Measurements from ENCODE around the gene ABHD2. TPM values are rescaled to one million over a fixed set of nuclear protein-coding genes. Genes with fewer than 3 reads are reported as not detected.
A peak's percentile ranks its signal among the peaks of the same experiment; 100 is the strongest.
"Not testable (repeated sequence)": the region's sequence is repeated elsewhere in the genome, so short reads cannot be mapped to it uniquely, and the experiment has no call there.

ABHD2 gene
- total RNA-seq, 1 donor from 2014 or later = 53.1 TPM

DNA sequence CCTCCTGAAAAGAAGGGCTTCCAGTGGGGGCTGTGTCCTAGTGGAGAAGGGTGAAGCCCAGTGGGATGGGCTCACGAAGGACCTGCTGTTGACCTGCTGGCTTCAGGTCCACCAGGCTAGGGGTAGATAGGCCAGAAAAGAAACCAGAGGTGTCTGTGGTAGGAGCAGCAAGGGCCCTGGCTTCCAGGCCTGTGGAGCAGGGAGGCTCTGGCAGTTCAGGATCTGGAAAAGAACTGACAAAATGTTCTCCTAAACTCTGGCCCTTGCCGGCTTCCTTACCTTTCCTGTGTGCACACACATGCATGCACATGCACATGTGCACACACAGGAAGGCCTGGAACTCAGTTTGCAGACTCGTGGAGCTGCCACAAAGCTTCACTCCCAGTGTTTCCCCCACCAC, 49.7 kb downstream of the ABHD2 start:
- Mint-ChIP-seq H3K36me3 (ENCODE audit: insufficient read depth) (no peaks in the 10 kb centered on the region), H3K4me3 (ENCODE audit: low read depth) (no peak overlapping the region), H3K27me3 (no peaks in the 10 kb centered on the region), H3K27ac (no peak overlapping the region), H3K4me1 (ENCODE audit: low read depth) (peaks cover 26% of the 10 kb centered on the region), H3K9me3 (ENCODE audit: low read depth) (no peaks in the 10 kb centered on the region)
- DNase-seq (ENCODE audit: low spot score, unreplicated experiment) = no peak
- TF ChIP-seq, protein P1, sequence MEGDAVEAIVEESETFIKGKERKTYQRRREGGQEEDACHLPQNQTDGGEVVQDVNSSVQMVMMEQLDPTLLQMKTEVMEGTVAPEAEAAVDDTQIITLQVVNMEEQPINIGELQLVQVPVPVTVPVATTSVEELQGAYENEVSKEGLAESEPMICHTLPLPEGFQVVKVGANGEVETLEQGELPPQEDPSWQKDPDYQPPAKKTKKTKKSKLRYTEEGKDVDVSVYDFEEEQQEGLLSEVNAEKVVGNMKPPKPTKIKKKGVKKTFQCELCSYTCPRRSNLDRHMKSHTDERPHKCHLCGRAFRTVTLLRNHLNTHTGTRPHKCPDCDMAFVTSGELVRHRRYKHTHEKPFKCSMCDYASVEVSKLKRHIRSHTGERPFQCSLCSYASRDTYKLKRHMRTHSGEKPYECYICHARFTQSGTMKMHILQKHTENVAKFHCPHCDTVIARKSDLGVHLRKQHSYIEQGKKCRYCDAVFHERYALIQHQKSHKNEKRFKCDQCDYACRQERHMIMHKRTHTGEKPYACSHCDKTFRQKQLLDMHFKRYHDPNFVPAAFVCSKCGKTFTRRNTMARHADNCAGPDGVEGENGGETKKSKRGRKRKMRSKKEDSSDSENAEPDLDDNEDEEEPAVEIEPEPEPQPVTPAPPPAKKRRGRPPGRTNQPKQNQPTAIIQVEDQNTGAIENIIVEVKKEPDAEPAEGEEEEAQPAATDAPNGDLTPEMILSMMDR (IDR thresholded peaks at IDR 0.05; ENCODE audit: unreplicated experiment) = no peak

DNA sequence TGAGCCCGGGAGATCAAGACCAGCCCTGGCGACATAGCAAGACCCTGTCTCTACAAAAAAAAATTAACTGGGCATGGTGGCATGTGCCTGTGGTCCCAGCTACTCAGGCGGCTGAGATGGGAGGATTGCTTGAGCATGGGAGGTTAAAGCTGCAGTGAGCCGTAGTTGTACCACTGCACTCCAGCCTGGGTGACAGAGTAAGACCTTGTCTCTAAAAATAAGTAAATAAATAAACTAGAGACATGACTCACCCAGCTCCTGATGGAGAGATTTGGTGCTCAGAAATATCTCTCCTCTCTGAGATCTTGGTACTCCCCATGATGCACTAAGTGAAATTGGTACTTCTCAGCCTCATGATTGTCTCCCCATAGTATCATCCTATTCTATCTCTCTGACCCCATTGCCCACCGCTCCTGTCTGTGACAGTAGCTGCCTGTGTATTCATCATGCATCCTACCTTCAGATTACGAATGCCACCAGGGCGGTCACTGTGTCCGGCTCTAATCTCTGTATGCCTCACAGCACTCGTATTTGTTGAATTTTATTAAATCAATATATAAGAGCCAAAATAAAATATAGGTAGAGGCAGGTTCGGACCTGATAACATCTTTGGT, 50.9 kb downstream of the ABHD2 start:
- H3K9me3 Mint-ChIP-seq (ENCODE audit: low read depth) = no peaks in the 10 kb centered on the region
- no peak overlapping the region for H3K4me3 Mint-ChIP-seq (ENCODE audit: low read depth)
- no peaks in the 10 kb centered on the region for H3K36me3 Mint-ChIP-seq (ENCODE audit: insufficient read depth)
- H3K27ac Mint-ChIP-seq = no peak overlapping the region
- no peak for DNase-seq (ENCODE audit: low spot score, unreplicated experiment)
- no peaks in the 10 kb centered on the region for H3K27me3 Mint-ChIP-seq
- H3K4me1 Mint-ChIP-seq (ENCODE audit: low read depth) = peaks cover 19% of the 10 kb centered on the region
- TF ChIP-seq, protein P1 (IDR thresholded peaks at IDR 0.05; ENCODE audit: unreplicated experiment) = no peak

DNA sequence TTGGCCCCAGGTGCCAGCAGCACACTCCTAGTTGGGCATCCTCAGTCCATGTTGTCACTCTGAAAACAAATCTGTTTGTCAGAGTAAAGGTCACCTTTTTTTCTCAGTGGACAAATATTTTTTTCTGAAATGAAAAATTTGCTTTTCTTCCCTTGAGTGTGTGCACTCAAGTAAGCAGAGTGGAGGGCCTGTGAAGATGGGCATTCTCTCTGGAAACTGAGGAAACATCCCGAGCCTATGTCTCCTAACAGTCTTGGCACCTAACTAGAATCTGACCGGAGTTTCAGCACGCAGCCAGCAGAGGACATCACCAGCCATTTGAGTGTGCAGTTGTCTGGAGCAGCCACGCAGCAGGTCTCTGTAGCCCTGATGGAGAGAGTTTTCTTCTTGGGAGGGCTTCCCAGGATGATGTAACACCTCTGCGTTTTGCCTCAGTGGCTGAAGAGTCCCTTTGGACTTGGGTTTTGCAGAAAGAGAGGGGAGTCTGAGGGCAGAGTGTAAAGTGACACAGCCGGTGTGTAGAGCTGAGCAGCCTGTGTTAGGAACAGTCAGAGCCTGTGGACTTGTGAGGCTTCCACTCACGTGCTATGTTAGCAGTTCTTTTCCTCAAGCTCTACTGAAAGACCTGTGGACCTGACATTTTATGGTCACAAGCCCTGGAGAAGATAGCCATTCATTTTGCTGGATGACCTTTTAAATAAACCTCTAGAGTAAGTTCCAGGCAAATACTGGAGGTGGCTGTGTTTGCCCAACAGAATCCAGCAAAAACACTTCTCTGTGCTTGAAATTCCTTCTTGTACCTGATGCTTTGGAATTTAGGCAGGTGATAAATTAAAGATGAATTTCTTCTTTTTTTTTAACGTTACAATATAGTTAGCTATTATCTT, 51.6 kb downstream of the ABHD2 start:
- H3K9me3 Mint-ChIP-seq (ENCODE audit: low read depth) = no peaks in the 10 kb centered on the region
- H3K27me3 Mint-ChIP-seq = no peaks in the 10 kb centered on the region
- TF ChIP-seq, protein P1 (IDR thresholded peaks at IDR 0.05; ENCODE audit: unreplicated experiment) = no peak
- H3K27ac Mint-ChIP-seq = peak overlapping the region; percentile 9
- no peak overlapping the region for H3K4me3 Mint-ChIP-seq (ENCODE audit: low read depth)
- peaks cover 19% of the 10 kb centered on the region for H3K4me1 Mint-ChIP-seq (ENCODE audit: low read depth)
- H3K36me3 Mint-ChIP-seq (ENCODE audit: insufficient read depth) = peaks cover 1% of the 10 kb centered on the region
- DNase-seq (ENCODE audit: low spot score, unreplicated experiment) = no peak

DNA sequence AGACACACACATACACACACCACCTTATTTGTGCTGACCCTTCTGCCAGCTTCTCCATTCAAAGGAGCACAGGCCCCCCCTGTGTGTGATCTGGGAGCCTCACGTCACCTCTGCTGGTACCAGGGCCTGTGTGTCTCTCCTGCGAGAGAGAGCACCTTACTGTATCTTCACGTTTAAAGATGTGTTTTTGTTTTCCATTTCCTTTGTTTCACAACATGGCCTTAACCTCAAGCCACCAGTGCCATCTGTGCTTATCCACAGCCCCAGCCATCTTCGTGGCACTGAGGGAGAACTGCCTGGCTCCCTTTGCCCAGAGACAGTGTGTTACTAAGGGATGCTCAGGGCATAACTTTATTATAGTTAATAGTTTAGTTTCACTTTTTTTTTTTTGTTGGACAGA, 52.3 kb downstream of the ABHD2 start:
- DNase-seq (ENCODE audit: low spot score, unreplicated experiment) = no peak
- peaks cover 19% of the 10 kb centered on the region for H3K4me1 Mint-ChIP-seq (ENCODE audit: low read depth)
- H3K27ac Mint-ChIP-seq = peak overlapping the region; percentile 73
- no peaks in the 10 kb centered on the region for H3K9me3 Mint-ChIP-seq (ENCODE audit: low read depth)
- no peak overlapping the region for H3K4me3 Mint-ChIP-seq (ENCODE audit: low read depth)
- TF ChIP-seq, protein P1 (IDR thresholded peaks at IDR 0.05; ENCODE audit: unreplicated experiment) = no peak
- peaks cover 2% of the 10 kb centered on the region for H3K36me3 Mint-ChIP-seq (ENCODE audit: insufficient read depth)
- no peaks in the 10 kb centered on the region for H3K27me3 Mint-ChIP-seq

DNA sequence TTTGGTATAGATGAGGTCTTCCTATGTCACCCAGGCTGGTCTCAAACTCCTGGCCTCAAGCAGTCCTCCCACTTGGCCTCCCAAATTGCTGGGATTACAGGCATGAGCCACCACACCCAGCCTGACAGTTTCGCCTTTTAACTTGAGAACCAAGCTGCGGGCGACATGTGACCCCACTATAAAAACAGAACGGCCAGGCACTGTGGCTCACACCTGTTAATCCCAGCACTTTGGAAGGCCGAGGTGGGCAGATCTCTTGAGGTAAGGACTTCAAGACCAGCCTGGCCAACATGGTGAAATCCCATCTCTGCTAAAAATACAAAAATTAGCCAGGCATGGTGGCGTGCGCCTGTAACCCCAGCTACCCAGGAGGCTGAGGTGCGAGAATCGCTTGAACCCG, 52.9 kb downstream of the ABHD2 start:
- not testable (repeated sequence) for H3K9me3 Mint-ChIP-seq (ENCODE audit: low read depth); H3K36me3 Mint-ChIP-seq (ENCODE audit: insufficient read depth); H3K27ac Mint-ChIP-seq; DNase-seq (ENCODE audit: low spot score, unreplicated experiment); H3K27me3 Mint-ChIP-seq; H3K4me3 Mint-ChIP-seq (ENCODE audit: low read depth)
- H3K4me1 Mint-ChIP-seq (ENCODE audit: low read depth) = peaks cover 19% of the 10 kb centered on the region

Data from progenitor cell of endocrine pancreas (in vitro differentiated cells).